Pancreas (tissue), 10 donors: ENCODE data around the gene OCEL1. TPM values are rescaled to one million over a fixed set of nuclear protein-coding genes. Genes with fewer than 3 reads are reported as not detected.

Experiments used
- ATAC-seq, 4 donors: fragments of 200-7000 bp; cut with Tn5 transposase; one replicate each; pipeline versions ENCODE4 v1.8.0 to v1.9.1; 2020; ENCODE audit warnings: mild to moderate bottlenecking in 4 of 4, moderate library complexity in 4 of 4
- DNase-seq, 6 donors: peaks; one replicate each; pipeline ENCODE4 v3.0.0-alpha.2; 2020
- FAIRE-seq: peaks from 2 replicates; lab custom pipeline; 2012; peaks lifted over from hg19 to GRCh38; lab: Jason Lieb, UNC
- H3K27ac ChIP-seq, 4 donors: fragments of 200-600 bp; sonication (generic); 1 replicate in 3 of 4; 2 replicates in 1 of 4; pipeline versions ENCODE4 v1.5.0 to v1.8.0; 2020
- H3K27me3 ChIP-seq, 4 donors: fragments of 200-600 bp; one replicate each; pipeline ENCODE4 v1.8.0; 2021
- H3K36me3 ChIP-seq, 3 donors: fragments of 200-600 bp; sonication (generic) in 1 of 3; one replicate each; pipeline versions ENCODE4 v1.5.0 to v1.8.0; 2020 to 2021
- H3K4me1 ChIP-seq, 3 donors: fragments of 200-600 bp; one replicate each; pipeline ENCODE4 v1.8.0; 2021
- H3K4me3 ChIP-seq, 4 donors: fragments of 200-600 bp; sonication (generic) in 2 of 4; one replicate each; pipeline versions ENCODE4 v1.5.0 to v1.8.0; 2020 to 2021
- H3K9me3 ChIP-seq, 4 donors: fragments of 200-600 bp; one replicate each; pipeline ENCODE4 v1.8.0; 2021
- WGBS, 2 donors: extraction: QIAGEN DNeasy Blood & Tissue Kit; methylation state at CpG; one replicate each; pipeline ENCODE4 v1.1.7; 2013; 5-methylcytosine and 5-hydroxymethylcytosine counted together
- intact Hi-C, 3 donors: fragments of 100-400 bp; cut with DNase I; formaldehyde crosslinking; loops; one replicate each; pipeline versions ENCODE4 v1.11.1 to v1.14.2; 2022
- polyA plus RNA-seq, 2 donors: library from polyadenylated mRNA; stranded (reverse); fragments of 200-250 nt; gene quantifications; one replicate each; pipeline ENCODE4 v1.2.3, GENCODE V29; 2013
- total RNA-seq, 6 donors: library from RNA; stranded (reverse); fragmentation: NEBNext Ultra II Directional in 4 of 6; extraction: Animal tissue kit (Norgen Biotek cat#: 25700) in 4 of 6; gene quantifications; one replicate each; pipeline versions ENCODE4 v1.2.1 to v1.2.4, GENCODE V29; 2021 to 2023
- TF ChIP-seq, protein P1 (sequence below), 4 donors: fragments of 200-600 bp; sonication (generic) in 3 of 4; IDR thresholded peaks; one replicate each; pipeline versions ENCODE4 v1.5.0 to v1.8.0; 2021; ENCODE audit warnings: antibody characterized with exemption in 4 of 4
- donor health status: healthy with polysubstance abuse.
- donor health status: DM: no; HTN: no; CAD: no; lungs with moderate emphysema.
- donor health status: DM: no; HTN: no; CAD: no.
- donor health status: control.
- donor health status: control.
- donor health status: Bipolar disorder and iron deficiency.
- donor health status: DM: yes; HTN: yes; CAD: no.
- donor health status: DM: no; HTN: no; CAD: no.
- donor health status: DM: no; HTN: no; CAD: no.
- donor health status: DM: yes; HTN: yes; CAD: no.

The OCEL1 gene
- total and polyA plus RNA-seq, 8 donors: 13.4 to 28.4 (median 18.1) TPM

DNA sequence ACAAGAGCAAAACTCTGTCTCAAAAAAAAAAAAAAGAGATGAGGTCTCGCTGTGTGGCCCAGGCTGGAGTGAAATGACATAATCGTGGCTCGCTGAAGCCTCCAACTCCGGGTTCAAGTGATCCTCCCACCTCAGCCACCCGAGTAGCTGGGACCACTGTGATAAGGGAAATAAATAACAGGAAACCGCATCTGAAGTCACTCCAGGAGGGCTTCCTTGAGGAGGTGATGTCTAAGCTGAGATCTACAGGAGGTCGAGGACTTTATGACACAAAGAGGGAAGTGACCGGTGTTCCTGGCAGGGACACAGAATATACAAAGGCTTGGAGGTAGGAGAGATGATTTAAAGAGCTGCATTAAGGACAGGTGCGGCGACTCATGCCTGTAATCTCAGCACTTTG lies 28.6 kb downstream of the OCEL1 start:
- ATAC-seq: no peak
- Histone ChIP-seq H3K9me3 (no peaks in the 10 kb centered on the region), H3K27me3 (no peaks in the 10 kb centered on the region), H3K27ac (peak overlapping the region in 3 of 4 donors; percentile 38 to 70 (median 45)), H3K4me3 (no peak overlapping the region), H3K4me1 (peaks cover 0 to 15% (median 8%) of the 10 kb centered on the region in 3 donors), H3K36me3 (no peaks in the 10 kb centered on the region)
- TF ChIP-seq, protein P1, sequence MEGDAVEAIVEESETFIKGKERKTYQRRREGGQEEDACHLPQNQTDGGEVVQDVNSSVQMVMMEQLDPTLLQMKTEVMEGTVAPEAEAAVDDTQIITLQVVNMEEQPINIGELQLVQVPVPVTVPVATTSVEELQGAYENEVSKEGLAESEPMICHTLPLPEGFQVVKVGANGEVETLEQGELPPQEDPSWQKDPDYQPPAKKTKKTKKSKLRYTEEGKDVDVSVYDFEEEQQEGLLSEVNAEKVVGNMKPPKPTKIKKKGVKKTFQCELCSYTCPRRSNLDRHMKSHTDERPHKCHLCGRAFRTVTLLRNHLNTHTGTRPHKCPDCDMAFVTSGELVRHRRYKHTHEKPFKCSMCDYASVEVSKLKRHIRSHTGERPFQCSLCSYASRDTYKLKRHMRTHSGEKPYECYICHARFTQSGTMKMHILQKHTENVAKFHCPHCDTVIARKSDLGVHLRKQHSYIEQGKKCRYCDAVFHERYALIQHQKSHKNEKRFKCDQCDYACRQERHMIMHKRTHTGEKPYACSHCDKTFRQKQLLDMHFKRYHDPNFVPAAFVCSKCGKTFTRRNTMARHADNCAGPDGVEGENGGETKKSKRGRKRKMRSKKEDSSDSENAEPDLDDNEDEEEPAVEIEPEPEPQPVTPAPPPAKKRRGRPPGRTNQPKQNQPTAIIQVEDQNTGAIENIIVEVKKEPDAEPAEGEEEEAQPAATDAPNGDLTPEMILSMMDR (IDR thresholded peaks at IDR 0.05): no peak
- WGBS, 2 donors: 83 to 88% methylated on average over 10 of the region's 10 CpGs
- intact Hi-C loops: no loop called here
- DNase-seq: no peak
- FAIRE-seq: no peak

DNA sequence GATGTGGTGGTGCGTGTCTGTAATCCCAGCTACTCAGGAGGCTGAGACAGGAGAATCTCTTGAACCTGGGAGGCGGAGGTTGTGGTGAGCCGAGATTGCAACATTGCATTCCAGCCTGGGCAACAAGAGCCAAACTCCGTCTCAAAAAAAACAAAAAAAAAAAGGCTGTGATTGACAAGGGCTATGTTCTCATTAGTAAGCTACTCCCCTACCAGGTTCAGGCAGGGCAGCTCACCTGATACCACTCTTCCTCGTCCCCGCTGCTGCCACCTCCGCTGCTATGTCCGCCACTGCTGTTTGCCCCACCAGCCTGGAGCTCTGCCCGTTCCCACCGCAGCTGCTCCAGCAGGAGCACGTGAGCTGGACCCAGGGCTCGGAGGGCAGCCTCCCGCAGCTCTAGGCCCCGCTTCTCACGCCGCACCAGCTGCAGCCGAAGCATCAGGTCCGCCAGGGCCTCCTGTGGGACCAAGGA lies 29.2 kb downstream of the OCEL1 start:
- peak overlapping the region; percentile 38 to 70 (median 54) for H3K27ac ChIP-seq

GRCh38 chr19:17256130-17256529 lies 30.1 kb downstream of the OCEL1 start:
- H3K4me1 ChIP-seq: peaks cover 4 to 22% (median 9%) of the 10 kb centered on the region in 3 donors
- TF ChIP-seq, protein P1 (IDR thresholded peaks at IDR 0.05): no peak
- ATAC-seq: no peak
- DNase-seq: no peak
- peak overlapping the region in 1 of 4 donors; percentile 70 for H3K27ac ChIP-seq
- H3K9me3 ChIP-seq: no peaks in the 10 kb centered on the region
- H3K36me3 ChIP-seq: no peaks in the 10 kb centered on the region
- H3K27me3 ChIP-seq: no peaks in the 10 kb centered on the region
- no peak for FAIRE-seq
- WGBS, 2 donors: 93 to 97% methylated on average over 3 of the region's 3 CpGs
- intact Hi-C loops: no loop called here
- no peak overlapping the region for H3K4me3 ChIP-seq

More for the DNA sequence above, 29.2 kb downstream of the OCEL1 start:
- H3K4me1 ChIP-seq: peaks cover 0 to 17% (median 9%) of the 10 kb centered on the region in 3 donors
- no peaks in the 10 kb centered on the region for H3K9me3 ChIP-seq
- no peaks in the 10 kb centered on the region for H3K36me3 ChIP-seq
- 19 to 39% methylated on average over 17 to 18 of the region's 18 CpGs for WGBS, 2 donors
- TF ChIP-seq, protein P1 (IDR thresholded peaks at IDR 0.05): no peak
- intact Hi-C loops: no loop called here
- no peak overlapping the region for H3K4me3 ChIP-seq
- no peaks in the 10 kb centered on the region for H3K27me3 ChIP-seq
- ATAC-seq (peak; percentile 65 to 88 (median 74)), FAIRE-seq (no peak), DNase-seq (peak in 5 of 6 donors; percentile 53 to 84 (median 69))

- Histone ChIP-seq H3K9me3 (no peaks in the 10 kb centered on the region), H3K27me3 (no peaks in the 10 kb centered on the region), H3K4me1 (peaks cover 4 to 22% (median 9%) of the 10 kb centered on the region in 3 donors), H3K4me3 (peak overlapping the region in 1 of 4 donors; percentile 6), H3K36me3 (no peaks in the 10 kb centered on the region), H3K27ac (peak overlapping the region; percentile 54 to 66 (median 58))
- DNase-seq (peak in 1 of 6 donors; percentile 51), ATAC-seq (no peak), FAIRE-seq (no peak)
- WGBS, 2 donors: 49 to 72% methylated on average over 9 of the region's 9 CpGs
- intact Hi-C loops: no loop called here
- TF ChIP-seq, protein P1 (IDR thresholded peaks at IDR 0.05): no peak
These were observed 33.2 kb downstream of the OCEL1 start for GRCh38 chr19:17259118-17259780.

DNA sequence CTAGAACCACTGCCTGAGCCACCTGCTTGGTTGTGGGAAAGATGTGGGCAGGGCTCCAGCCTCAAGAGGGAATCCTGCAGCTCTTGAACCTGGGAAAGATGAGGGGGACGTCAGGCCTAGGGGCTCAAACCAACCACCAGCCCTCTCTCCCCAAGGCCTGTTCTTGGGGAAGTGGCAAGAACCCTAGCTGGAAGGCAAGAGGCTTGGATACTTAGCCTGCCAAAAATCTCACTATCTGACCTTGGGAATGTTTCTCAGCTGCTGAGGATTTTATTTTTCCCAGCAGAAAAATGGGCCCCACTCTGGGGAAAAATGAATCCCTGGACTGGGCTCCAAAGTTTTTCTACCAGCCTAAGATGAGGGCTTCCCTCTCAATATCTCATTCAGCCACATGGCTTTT lies 33.9 kb downstream of the OCEL1 start:
- Histone ChIP-seq H3K27ac (peak overlapping the region; percentile 54 to 66 (median 58)), H3K27me3 (no peaks in the 10 kb centered on the region), H3K36me3 (no peaks in the 10 kb centered on the region), H3K4me3 (peak overlapping the region in 1 of 4 donors; percentile 6), H3K9me3 (no peaks in the 10 kb centered on the region), H3K4me1 (peaks cover 4 to 22% (median 9%) of the 10 kb centered on the region in 3 donors)
- intact Hi-C loops: no loop called here
- DNase-seq: peak in 3 of 6 donors; percentile 46 to 67 (median 63)
- 26 to 28% methylated on average over 1 of the region's 1 CpG for WGBS, 2 donors
- no peak for FAIRE-seq
- TF ChIP-seq, protein P1 (IDR thresholded peaks at IDR 0.05): no peak
- peak; percentile 68 to 76 (median 70) for ATAC-seq
